Measurements from ENCODE around the gene CKS1B. TPM values are rescaled to one million over a fixed set of nuclear protein-coding genes. Genes with fewer than 3 reads are reported as not detected.

Gene CKS1B
- total RNA-seq, 6 experiments from 2014 or later: 14.9 to 51.7 (median 23.1) TPM

GRCh38 chr1:154956544-154956941 is 17.9 kb upstream of the CKS1B start:
- no peak for ATAC-seq
- H3K9me3 ChIP-seq: no peaks in the 10 kb centered on the region
- TF ChIP-seq POLR2A (IDR thresholded peaks at IDR 0.05): no peak
- TF ChIP-seq, protein P1, sequence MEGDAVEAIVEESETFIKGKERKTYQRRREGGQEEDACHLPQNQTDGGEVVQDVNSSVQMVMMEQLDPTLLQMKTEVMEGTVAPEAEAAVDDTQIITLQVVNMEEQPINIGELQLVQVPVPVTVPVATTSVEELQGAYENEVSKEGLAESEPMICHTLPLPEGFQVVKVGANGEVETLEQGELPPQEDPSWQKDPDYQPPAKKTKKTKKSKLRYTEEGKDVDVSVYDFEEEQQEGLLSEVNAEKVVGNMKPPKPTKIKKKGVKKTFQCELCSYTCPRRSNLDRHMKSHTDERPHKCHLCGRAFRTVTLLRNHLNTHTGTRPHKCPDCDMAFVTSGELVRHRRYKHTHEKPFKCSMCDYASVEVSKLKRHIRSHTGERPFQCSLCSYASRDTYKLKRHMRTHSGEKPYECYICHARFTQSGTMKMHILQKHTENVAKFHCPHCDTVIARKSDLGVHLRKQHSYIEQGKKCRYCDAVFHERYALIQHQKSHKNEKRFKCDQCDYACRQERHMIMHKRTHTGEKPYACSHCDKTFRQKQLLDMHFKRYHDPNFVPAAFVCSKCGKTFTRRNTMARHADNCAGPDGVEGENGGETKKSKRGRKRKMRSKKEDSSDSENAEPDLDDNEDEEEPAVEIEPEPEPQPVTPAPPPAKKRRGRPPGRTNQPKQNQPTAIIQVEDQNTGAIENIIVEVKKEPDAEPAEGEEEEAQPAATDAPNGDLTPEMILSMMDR (IDR thresholded peaks at IDR 0.05): no peak
- peak in 1 of 3 donors; percentile 59 for DNase-seq
- H3K27me3 ChIP-seq: no peaks in the 10 kb centered on the region
- intact Hi-C loops (cut with DNase I): loop anchor here in 1 of 2 donors (10.0 kb wide), 1 partner anchor 98 kb away; the partner anchor contains the start of gene ADAM15
- peaks cover 0 to 35% (median 4%) of the 10 kb centered on the region in 4 donors for H3K4me1 ChIP-seq
- H3K36me3 ChIP-seq: peaks cover 0 to 12% (median 2%) of the 10 kb centered on the region in 4 donors
- peak overlapping the region; percentile 35 to 66 (median 54) for H3K4me3 ChIP-seq
- peak overlapping the region in 2 of 3 donors; percentile 53 to 74 for H3K27ac ChIP-seq
- WGBS (ENCODE audit: insufficient coverage, low coverage, low lambda C conversion rate, missing lambda C conversion rate): 14% methylated on average over 4 of the region's 6 CpGs

- no peaks in the 10 kb centered on the region for H3K9me3 ChIP-seq
- H3K4me1 ChIP-seq: peaks cover 0 to 35% (median 4%) of the 10 kb centered on the region in 4 donors
- H3K27ac ChIP-seq: peak overlapping the region in 1 of 3 donors; percentile 74
- no peaks in the 10 kb centered on the region for H3K27me3 ChIP-seq
- 72% methylated on average over 7 of the region's 9 CpGs for WGBS (ENCODE audit: insufficient coverage, low coverage, low lambda C conversion rate, missing lambda C conversion rate)
- H3K4me3 ChIP-seq: no peak overlapping the region
- DNase-seq (peak in 1 of 3 donors; percentile 42), ATAC-seq (no peak)
- H3K36me3 ChIP-seq: peaks cover 0 to 12% (median 2%) of the 10 kb centered on the region in 4 donors
- TF ChIP-seq POLR2A (IDR thresholded peaks at IDR 0.05): no peak
- TF ChIP-seq, protein P1 (IDR thresholded peaks at IDR 0.05): no peak
- intact Hi-C loops (cut with DNase I): loop anchor here in 1 of 2 donors (10.0 kb wide), 1 partner anchor 98 kb away; the partner anchor contains the start of gene ADAM15
Measured at GRCh38 chr1:154957091-154957657, 17.3 kb upstream of the CKS1B start.

DNA sequence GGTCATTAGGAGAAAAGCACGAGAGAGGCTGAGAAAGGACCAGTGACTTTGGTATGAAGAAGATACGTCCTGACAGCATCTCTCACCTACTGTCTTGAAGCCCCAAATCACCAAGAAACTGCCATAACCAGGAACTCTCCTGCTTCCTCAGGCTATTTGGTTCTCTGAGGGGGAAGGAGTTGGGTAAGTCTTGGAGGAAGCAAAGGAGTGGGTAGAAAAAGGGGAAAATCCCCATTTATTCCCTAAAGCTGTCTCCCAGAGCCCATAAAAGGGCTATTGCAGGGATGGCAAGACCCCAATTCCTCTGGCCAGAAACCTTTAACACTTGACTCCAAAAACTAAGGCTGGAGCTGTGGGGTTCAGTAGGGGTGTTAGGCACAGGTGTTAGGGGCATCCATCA is 16.4 kb upstream of the CKS1B start:
- no peaks in the 10 kb centered on the region for H3K9me3 ChIP-seq
- DNase-seq (no peak), ATAC-seq (no peak)
- no peaks in the 10 kb centered on the region for H3K27me3 ChIP-seq
- H3K36me3 ChIP-seq: peaks cover 0 to 12% (median 3%) of the 10 kb centered on the region in 4 donors
- no peak overlapping the region for H3K4me3 ChIP-seq
- 89% methylated on average over 2 of the region's 2 CpGs for WGBS (ENCODE audit: insufficient coverage, low coverage, low lambda C conversion rate, missing lambda C conversion rate)
- no peak overlapping the region for H3K27ac ChIP-seq
- intact Hi-C loops (cut with DNase I): loop anchor here in 1 of 2 donors (10.0 kb wide), 1 partner anchor 97 kb away; the partner anchor contains the start of gene ADAM15
- H3K4me1 ChIP-seq: peaks cover 0 to 43% (median 4%) of the 10 kb centered on the region in 4 donors
- TF ChIP-seq POLR2A (IDR thresholded peaks at IDR 0.05): no peak
- TF ChIP-seq, protein P1 (IDR thresholded peaks at IDR 0.05): no peak

GRCh38 chr1:154958681-154959425 is 15.6 kb upstream of the CKS1B start:
- intact Hi-C loops (cut with DNase I): loop anchor here in 1 of 2 donors (10.0 kb wide), 1 partner anchor 96 kb away; the partner anchor contains the start of gene ADAM15
- TF ChIP-seq, protein P1 (IDR thresholded peaks at IDR 0.05): no peak
- TF ChIP-seq POLR2A (IDR thresholded peaks at IDR 0.05): no peak
- peaks cover 0 to 20% (median 7%) of the 10 kb centered on the region in 4 donors for H3K36me3 ChIP-seq
- H3K27ac ChIP-seq: no peak overlapping the region
- no peaks in the 10 kb centered on the region for H3K9me3 ChIP-seq
- peaks cover 0 to 41% (median 4%) of the 10 kb centered on the region in 4 donors for H3K4me1 ChIP-seq
- peak in 2 of 3 donors; percentile 45 to 49 for DNase-seq
- H3K27me3 ChIP-seq: no peaks in the 10 kb centered on the region
- WGBS (ENCODE audit: insufficient coverage, low coverage, low lambda C conversion rate, missing lambda C conversion rate): 93% methylated on average over 3 of the region's 16 CpGs
- no peak overlapping the region for H3K4me3 ChIP-seq
- no peak for ATAC-seq
